ENCODE data around the gene IFNAR1. TPM values are rescaled to one million over a fixed set of nuclear protein-coding genes. Genes with fewer than 3 reads are reported as not detected.

IFNAR1 gene
- total and polyA plus RNA-seq, 9 of the 15 experiments (the other 6 are each of a cell fraction or from before 2014, with no cell fraction given) = 8.6 to 31.8 (median 14.8) TPM

DNA sequence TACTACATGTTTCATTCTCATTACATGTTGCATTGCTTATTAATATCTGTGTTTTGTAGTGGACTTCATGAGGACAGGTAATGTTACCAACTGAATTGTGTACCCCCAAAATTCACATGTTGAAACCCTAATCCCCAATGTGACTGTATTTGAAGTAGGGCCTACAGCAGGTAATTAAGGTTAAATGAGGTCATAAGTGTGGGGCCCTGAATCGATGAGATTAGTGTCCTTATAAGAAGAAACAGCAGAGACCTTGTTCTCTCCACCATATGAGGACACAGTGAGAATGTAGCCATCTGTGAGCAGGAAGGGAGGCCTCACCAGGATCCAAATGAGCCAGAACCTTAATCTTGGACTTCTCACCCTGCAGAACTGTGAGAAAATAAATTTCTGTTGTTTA is 15.0 kb upstream of the IFNAR1 start:
- TF ChIP-seq, protein P1, sequence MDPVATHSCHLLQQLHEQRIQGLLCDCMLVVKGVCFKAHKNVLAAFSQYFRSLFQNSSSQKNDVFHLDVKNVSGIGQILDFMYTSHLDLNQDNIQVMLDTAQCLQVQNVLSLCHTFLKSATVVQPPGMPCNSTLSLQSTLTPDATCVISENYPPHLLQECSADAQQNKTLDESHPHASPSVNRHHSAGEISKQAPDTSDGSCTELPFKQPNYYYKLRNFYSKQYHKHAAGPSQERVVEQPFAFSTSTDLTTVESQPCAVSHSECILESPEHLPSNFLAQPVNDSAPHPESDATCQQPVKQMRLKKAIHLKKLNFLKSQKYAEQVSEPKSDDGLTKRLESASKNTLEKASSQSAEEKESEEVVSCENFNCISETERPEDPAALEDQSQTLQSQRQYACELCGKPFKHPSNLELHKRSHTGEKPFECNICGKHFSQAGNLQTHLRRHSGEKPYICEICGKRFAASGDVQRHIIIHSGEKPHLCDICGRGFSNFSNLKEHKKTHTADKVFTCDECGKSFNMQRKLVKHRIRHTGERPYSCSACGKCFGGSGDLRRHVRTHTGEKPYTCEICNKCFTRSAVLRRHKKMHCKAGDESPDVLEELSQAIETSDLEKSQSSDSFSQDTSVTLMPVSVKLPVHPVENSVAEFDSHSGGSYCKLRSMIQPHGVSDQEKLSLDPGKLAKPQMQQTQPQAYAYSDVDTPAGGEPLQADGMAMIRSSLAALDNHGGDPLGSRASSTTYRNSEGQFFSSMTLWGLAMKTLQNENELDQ (CRISPR knock-in tag; IDR thresholded peaks at IDR 0.05; ENCODE audit: borderline replicate concordance) = no peak
- TF ChIP-seq CBX3 (IDR thresholded peaks at IDR 0.05; ENCODE audit: borderline replicate concordance in 1 of 2, low read length in 2 of 2) (no peak), ATF7 (IDR thresholded peaks at IDR 0.05) (no peak), MAFG (tag; conservative IDR thresholded peaks at IDR 0.05) (no peak), FOXJ3 (CRISPR knock-in tag; IDR thresholded peaks at IDR 0.05) (no peak)
- TF ChIP-seq, protein P2, sequence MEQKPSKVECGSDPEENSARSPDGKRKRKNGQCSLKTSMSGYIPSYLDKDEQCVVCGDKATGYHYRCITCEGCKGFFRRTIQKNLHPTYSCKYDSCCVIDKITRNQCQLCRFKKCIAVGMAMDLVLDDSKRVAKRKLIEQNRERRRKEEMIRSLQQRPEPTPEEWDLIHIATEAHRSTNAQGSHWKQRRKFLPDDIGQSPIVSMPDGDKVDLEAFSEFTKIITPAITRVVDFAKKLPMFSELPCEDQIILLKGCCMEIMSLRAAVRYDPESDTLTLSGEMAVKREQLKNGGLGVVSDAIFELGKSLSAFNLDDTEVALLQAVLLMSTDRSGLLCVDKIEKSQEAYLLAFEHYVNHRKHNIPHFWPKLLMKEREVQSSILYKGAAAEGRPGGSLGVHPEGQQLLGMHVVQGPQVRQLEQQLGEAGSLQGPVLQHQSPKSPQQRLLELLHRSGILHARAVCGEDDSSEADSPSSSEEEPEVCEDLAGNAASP (IDR thresholded peaks at IDR 0.05) = 0 out of 2 replicates have a peak, but pooled peaks have one; percentile 22
- TF ChIP-seq, protein P3, sequence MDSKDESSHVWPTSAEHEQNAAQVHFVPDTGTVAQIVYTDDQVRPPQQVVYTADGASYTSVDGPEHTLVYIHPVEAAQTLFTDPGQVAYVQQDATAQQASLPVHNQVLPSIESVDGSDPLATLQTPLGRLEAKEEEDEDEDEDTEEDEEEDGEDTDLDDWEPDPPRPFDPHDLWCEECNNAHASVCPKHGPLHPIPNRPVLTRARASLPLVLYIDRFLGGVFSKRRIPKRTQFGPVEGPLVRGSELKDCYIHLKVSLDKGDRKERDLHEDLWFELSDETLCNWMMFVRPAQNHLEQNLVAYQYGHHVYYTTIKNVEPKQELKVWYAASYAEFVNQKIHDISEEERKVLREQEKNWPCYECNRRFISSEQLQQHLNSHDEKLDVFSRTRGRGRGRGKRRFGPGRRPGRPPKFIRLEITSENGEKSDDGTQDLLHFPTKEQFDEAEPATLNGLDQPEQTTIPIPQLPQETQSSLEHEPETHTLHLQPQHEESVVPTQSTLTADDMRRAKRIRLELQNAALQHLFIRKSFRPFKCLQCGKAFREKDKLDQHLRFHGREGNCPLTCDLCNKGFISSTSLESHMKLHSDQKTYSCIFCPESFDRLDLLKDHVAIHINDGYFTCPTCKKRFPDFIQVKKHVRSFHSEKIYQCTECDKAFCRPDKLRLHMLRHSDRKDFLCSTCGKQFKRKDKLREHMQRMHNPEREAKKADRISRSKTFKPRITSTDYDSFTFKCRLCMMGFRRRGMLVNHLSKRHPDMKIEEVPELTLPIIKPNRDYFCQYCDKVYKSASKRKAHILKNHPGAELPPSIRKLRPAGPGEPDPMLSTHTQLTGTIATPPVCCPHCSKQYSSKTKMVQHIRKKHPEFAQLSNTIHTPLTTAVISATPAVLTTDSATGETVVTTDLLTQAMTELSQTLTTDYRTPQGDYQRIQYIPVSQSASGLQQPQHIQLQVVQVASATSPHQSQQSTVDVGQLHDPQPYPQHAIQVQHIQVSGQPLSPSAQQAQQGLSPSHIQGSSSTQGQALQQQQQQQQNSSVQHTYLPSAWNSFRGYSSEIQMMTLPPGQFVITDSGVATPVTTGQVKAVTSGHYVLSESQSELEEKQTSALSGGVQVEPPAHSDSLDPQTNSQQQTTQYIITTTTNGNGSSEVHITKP (IDR thresholded peaks at IDR 0.05; ENCODE audit: partially characterized antibody) = no peak
- Histone ChIP-seq H3K9ac (ENCODE audit: insufficient read depth in 1 of 2, low read depth in 2 of 2, low read length in 2 of 2) (no peak overlapping the region), H3K9me3 (replicated peaks; ENCODE audit: control insufficient read depth, insufficient read depth, low read depth, low read length) (no peaks in the 10 kb centered on the region), H3K27me3 (ENCODE audit: control insufficient read depth in 2 of 2, insufficient read depth in 2 of 2, low read length in 2 of 2) (0 out of 5 replicates have a peak, but pooled peaks cover 0 to 2% of the 10 kb centered on the region in 2 experiments), H3K36me3 (ENCODE audit: control insufficient read depth, insufficient read depth, low read length) (no peaks in the 10 kb centered on the region), H3K79me2 (ENCODE audit: control insufficient read depth, insufficient read depth, low read length) (no peaks in the 10 kb centered on the region), H3K27ac (ENCODE audit: extremely low read depth, low read depth, low read length) (no peak overlapping the region), H3K4me1 (replicated peaks in 1 of 2; ENCODE audit: control insufficient read depth in 2 of 2, insufficient read depth in 2 of 2, low read length in 2 of 2) (peaks cover 5 to 8% of the 10 kb centered on the region in 2 experiments), H3K4me2 (ENCODE audit: insufficient read depth, low read length) (no peak overlapping the region), H4K20me1 (replicated peaks; ENCODE audit: control insufficient read depth, insufficient read depth, low read length) (no peaks in the 10 kb centered on the region), H2AFZ (ENCODE audit: low read depth, low read length) (no peak overlapping the region), H3K4me3 (no peak overlapping the region), H3K9me1 (ENCODE audit: control insufficient read depth, insufficient read depth, low read length) (no peaks in the 10 kb centered on the region)
- in situ Hi-C loops (cut with MboI) (no loop called here), intact Hi-C loops (cut with micrococcal nuclease) (loop anchor here (2.0 kb wide), 1 partner anchor 111 kb away; no protein-coding TSS in a partner anchor)
- BruUV-seq (replicated peaks) = no TSS peak
- WGBS (ENCODE audit: insufficient coverage, low coverage, missing lambda C conversion rate) = 9% methylated on average over 1 of the region's 1 CpG
- no peak for DNase-seq (ENCODE audit: extremely low read depth in 1 of 4, low spot score in 3 of 4)
- no peak for FAIRE-seq
- CTCF ChIA-PET (ENCODE audit: low intra/inter-chr PET ratio) = no interaction called here
- ATAC-seq = no peak
- POLR2A ChIA-PET = interaction anchor here (1.0 to 2.2 kb wide), 3 partner anchors 10 to 27 kb away, joined by 3 to 9 read pairs (median 3); partner anchors contain the start of gene IFNAR1
